Prostate gland (tissue), 2 donors: ENCODE measurements around the gene GPR137B. TPM values are rescaled to one million over a fixed set of nuclear protein-coding genes. Genes with fewer than 3 reads are reported as not detected.

Experiments
- DNase-seq: peaks from one replicate; pipeline ENCODE4 v3.0.0-alpha.2; 2019; ENCODE audit warnings: low spot score
- H3K27ac ChIP-seq, 2 donors: fragments of 200-600 bp; sonication (generic); 2 replicates each; pipeline ENCODE4 v1.5.1; 2017 to 2019
- H3K27me3 ChIP-seq: fragments of 200-600 bp; sonication (generic); replicated peaks from 2 replicates; pipeline ENCODE4 v1.5.1; 2019; ENCODE audit not compliant: insufficient read depth
- H3K36me3 ChIP-seq, 2 donors: fragments of 200-600 bp; sonication (generic); 1 replicate in 1 of 2; 2 replicates in 1 of 2; pipeline versions ENCODE4 v1.5.1 to v1.8.1; 2017 to 2019
- H3K4me1 ChIP-seq: fragments of 200-600 bp; sonication (generic); replicated peaks from 2 replicates; pipeline ENCODE4 v1.5.1; 2019
- H3K4me3 ChIP-seq, 2 donors: fragments of 200-600 bp; sonication (generic); 2 replicates each; pipeline ENCODE4 v1.5.1; 2017 to 2019
- H3K9me3 ChIP-seq: fragments of 200-600 bp; sonication (generic); 2 replicates; pipeline ENCODE4 v1.5.1; 2017
- CTCF ChIP-seq, 4 experiments: fragments of 200-600 bp in 2 of 4; fragments of 450-650 bp in 2 of 4; sonication (generic) in 2 of 4; IDR thresholded peaks; 1 replicate in 3 of 4; 2 replicates in 1 of 4; pipeline ENCODE4 v1.5.1; 2016 to 2019; ENCODE audit warnings: antibody characterized with exemption in 4 of 4, mild to moderate bottlenecking in 2 of 4, moderate library complexity in 2 of 4
- POLR2A ChIP-seq: fragments of 450-650 bp; IDR thresholded peaks from one replicate; pipeline ENCODE4 v1.6.1; 2016; ENCODE audit warnings: antibody characterized with exemption, mild to moderate bottlenecking
- POLR2AphosphoS5 ChIP-seq: sonication (generic); formaldehyde crosslinking; IDR thresholded peaks from one replicate; pipeline ENCODE4 v1.6.1; 2017; ENCODE audit warnings: antibody characterized with exemption
- WGBS: methylation state at CpG from one replicate; pipeline ENCODE4 v1.1.5; 2018; 5-methylcytosine and 5-hydroxymethylcytosine counted together
- intact Hi-C: fragments of 100-400 bp; cut with DNase I; formaldehyde crosslinking; loops from one replicate; pipeline ENCODE4 v1.14.2; 2022
- total RNA-seq, 2 donors: library from RNA; depleted of rRNA; stranded (reverse); fragments of >200 nt; gene quantifications; one replicate each; pipeline ENCODE4 v1.1.0, GENCODE V29; 2016

GPR137B gene
- total RNA-seq, 2 donors from 2014 or later = 9.1 to 33.7 TPM

- Histone ChIP-seq H3K27ac (no peak overlapping the region), H3K4me3 (no peak overlapping the region), H3K4me1 (no peaks in the 10 kb centered on the region), H3K9me3 (no peaks in the 10 kb centered on the region), H3K36me3 (no peaks in the 10 kb centered on the region), H3K27me3 (no peaks in the 10 kb centered on the region)
- no peak for DNase-seq
- intact Hi-C loops = no loop called here
- TF ChIP-seq CTCF (IDR thresholded peaks at IDR 0.05) = no peak
- TF ChIP-seq POLR2A = no peak
- no peak for TF ChIP-seq POLR2AphosphoS5
- WGBS = 29% methylated on average over 7 of the region's 7 CpGs
These were observed 39.3 kb upstream of the GPR137B start for GRCh38 chr1:236103059-236103458.

GRCh38 chr1:236103646-236104218, 38.6 kb upstream of the GPR137B start:
- H3K27ac ChIP-seq = no peak overlapping the region
- H3K9me3 ChIP-seq = no peaks in the 10 kb centered on the region
- H3K4me1 ChIP-seq = no peaks in the 10 kb centered on the region
- 19% methylated on average over 13 of the region's 13 CpGs for WGBS
- DNase-seq = peak; percentile 37
- H3K27me3 ChIP-seq = no peaks in the 10 kb centered on the region
- intact Hi-C loops = no loop called here
- no peak for TF ChIP-seq POLR2A
- peak; percentile 77 to 88 (median 84) for TF ChIP-seq CTCF (IDR thresholded peaks at IDR 0.05)
- no peaks in the 10 kb centered on the region for H3K36me3 ChIP-seq
- H3K4me3 ChIP-seq = no peak overlapping the region

GRCh38 chr1:236107121-236107907, 35.0 kb upstream of the GPR137B start:
- Histone ChIP-seq H3K27me3 (no peaks in the 10 kb centered on the region), H3K9me3 (no peaks in the 10 kb centered on the region), H3K27ac (no peak overlapping the region), H3K4me3 (no peak overlapping the region), H3K36me3 (no peaks in the 10 kb centered on the region), H3K4me1 (no peaks in the 10 kb centered on the region)
- intact Hi-C loops = no loop called here
- WGBS = 72% methylated on average over 9 of the region's 9 CpGs
- TF ChIP-seq CTCF (IDR thresholded peaks at IDR 0.05) (no peak), POLR2AphosphoS5 (no peak), POLR2A (no peak)
- no peak for DNase-seq

- 95% methylated on average over 7 of the region's 7 CpGs for WGBS
- H3K9me3 ChIP-seq = no peaks in the 10 kb centered on the region
These were observed 34.2 kb upstream of the GPR137B start for GRCh38 chr1:236108027-236108648.

More at GRCh38 chr1:236108027-236108648, 34.2 kb upstream of the GPR137B start:
- H3K36me3 ChIP-seq = no peaks in the 10 kb centered on the region
- H3K4me1 ChIP-seq = no peaks in the 10 kb centered on the region
- DNase-seq = no peak
- TF ChIP-seq CTCF (IDR thresholded peaks at IDR 0.05) = no peak
- TF ChIP-seq POLR2AphosphoS5 = no peak
- no peak for TF ChIP-seq POLR2A
- H3K27me3 ChIP-seq = no peaks in the 10 kb centered on the region
- no peak overlapping the region for H3K27ac ChIP-seq
- H3K4me3 ChIP-seq = no peak overlapping the region
- intact Hi-C loops = loop anchor here (2.0 kb wide), 1 partner anchor 383 kb away; no protein-coding TSS in a partner anchor
